ENCODE measurements around the gene KRT25. TPM values are rescaled to one million over a fixed set of nuclear protein-coding genes. Genes with fewer than 3 reads are reported as not detected.

Gene KRT25
- total RNA-seq, 1 experiment from 2014 or later, result not detected

GRCh38 chr17:40799859-40800258 lies 44.7 kb upstream of the KRT25 start, which contains the start of gene KRT28:
Gene KRT28 (minus strand): TSS chr17:40799959. CDS start chr17:40799893, 66 bp downstream.
- TF ChIP-seq CTCF (IDR thresholded peaks at IDR 0.05; ENCODE audit: unreplicated experiment), result no peak
- DNase-seq, result no peak
- Mint-ChIP-seq H3K9me3 (ENCODE audit: low read depth, unreplicated experiment) (no peaks in the 10 kb centered on the region), H3K36me3 (ENCODE audit: insufficient read depth, unreplicated experiment) (no peaks in the 10 kb centered on the region), H3K27me3 (ENCODE audit: unreplicated experiment) (peaks cover 26% of the 10 kb centered on the region), H3K4me1 (ENCODE audit: low read depth, unreplicated experiment) (no peaks in the 10 kb centered on the region), H3K4me3 (ENCODE audit: low read depth, unreplicated experiment) (no peak within 1 kb of the TSS), H3K27ac (ENCODE audit: unreplicated experiment) (no peak within 1 kb of the TSS)
- no TSS peak for BruUV-seq (replicated peaks)
- intact Hi-C loops (cut with micrococcal nuclease; ENCODE audit: unreplicated experiment), result loop anchor here (5.0 kb wide), 2 partner anchors 328 to 697 kb away; no protein-coding TSS in a partner anchor
- CTCF ChIA-PET, result interaction anchor here (9.4 kb wide), 1 partner anchor 182 kb away, joined by 148 read pairs; no protein-coding TSS in a partner anchor

GRCh38 chr17:40796846-40797245 lies 41.7 kb upstream of the KRT25 start:
- Mint-ChIP-seq H3K36me3 (ENCODE audit: insufficient read depth, unreplicated experiment) (no peaks in the 10 kb centered on the region), H3K27me3 (ENCODE audit: unreplicated experiment) (peaks cover 40% of the 10 kb centered on the region), H3K9me3 (ENCODE audit: low read depth, unreplicated experiment) (no peaks in the 10 kb centered on the region), H3K27ac (ENCODE audit: unreplicated experiment) (no peak overlapping the region), H3K4me1 (ENCODE audit: low read depth, unreplicated experiment) (no peaks in the 10 kb centered on the region), H3K4me3 (ENCODE audit: low read depth, unreplicated experiment) (no peak overlapping the region)
- no peak for DNase-seq
- CTCF ChIA-PET, result interaction anchor here (0.9 to 3.7 kb wide), 3 partner anchors 10 to 181 kb away, joined by 3 to 22 read pairs (median 4); no protein-coding TSS in a partner anchor
- intact Hi-C loops (cut with micrococcal nuclease; ENCODE audit: unreplicated experiment), result no loop called here
- no TSS peak for BruUV-seq (replicated peaks)
- no peak for TF ChIP-seq CTCF (IDR thresholded peaks at IDR 0.05; ENCODE audit: unreplicated experiment)

DNA sequence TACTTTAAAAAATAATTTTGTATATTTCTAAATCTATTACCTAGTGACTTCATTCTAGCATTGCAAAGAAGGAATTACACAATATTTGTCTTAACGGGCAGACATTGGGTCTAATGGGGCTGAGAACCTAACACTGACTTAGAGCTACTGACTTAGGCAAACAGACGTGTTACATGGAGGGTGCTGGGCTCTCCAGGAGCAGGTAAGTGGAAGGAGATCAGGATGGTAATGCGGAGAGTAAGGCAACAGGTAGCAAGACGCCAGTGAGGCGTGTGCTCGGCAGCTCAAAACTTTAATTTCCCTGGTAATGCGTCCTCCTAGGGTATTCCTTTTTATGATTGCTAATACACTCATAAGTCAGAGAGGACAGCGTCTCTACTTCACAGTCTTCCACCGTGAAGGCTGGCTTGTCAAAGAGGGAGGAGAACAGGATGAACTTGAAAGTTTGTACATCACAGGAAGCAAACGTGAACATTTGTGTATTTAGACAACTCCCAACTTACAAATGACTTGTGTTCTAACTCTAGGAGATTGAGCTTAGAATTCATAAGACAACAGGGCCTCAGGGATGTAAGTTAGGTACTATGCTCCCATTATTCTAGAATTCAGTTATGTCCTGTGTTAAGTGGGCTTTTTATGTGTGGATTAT lies 40.0 kb upstream of the KRT25 start:
- Mint-ChIP-seq H3K4me3 (ENCODE audit: low read depth, unreplicated experiment) (no peak overlapping the region), H3K27me3 (ENCODE audit: unreplicated experiment) (peaks cover 40% of the 10 kb centered on the region), H3K4me1 (ENCODE audit: low read depth, unreplicated experiment) (no peaks in the 10 kb centered on the region), H3K36me3 (ENCODE audit: insufficient read depth, unreplicated experiment) (no peaks in the 10 kb centered on the region), H3K9me3 (ENCODE audit: low read depth, unreplicated experiment) (no peaks in the 10 kb centered on the region), H3K27ac (ENCODE audit: unreplicated experiment) (no peak overlapping the region)
- CTCF ChIA-PET, result interaction anchor here (0.5 to 6.3 kb wide), 10 partner anchors 13 to 327 kb away, joined by 3 to 42 read pairs (median 4); no protein-coding TSS in a partner anchor
- intact Hi-C loops (cut with micrococcal nuclease; ENCODE audit: unreplicated experiment), result no loop called here
- no TSS peak for BruUV-seq (replicated peaks)
- TF ChIP-seq CTCF (IDR thresholded peaks at IDR 0.05; ENCODE audit: unreplicated experiment), result no peak
- DNase-seq, result no peak

- CTCF ChIA-PET, result interaction anchor here (0.5 to 6.3 kb wide), 6 partner anchors 24 to 177 kb away, joined by 3 to 42 read pairs (median 4); no protein-coding TSS in a partner anchor
These were observed 39.3 kb upstream of the KRT25 start for GRCh38 chr17:40794466-40794865.

More at GRCh38 chr17:40794466-40794865, 39.3 kb upstream of the KRT25 start:
- Mint-ChIP-seq H3K27ac (ENCODE audit: unreplicated experiment) (no peak overlapping the region), H3K36me3 (ENCODE audit: insufficient read depth, unreplicated experiment) (no peaks in the 10 kb centered on the region), H3K9me3 (ENCODE audit: low read depth, unreplicated experiment) (no peaks in the 10 kb centered on the region), H3K27me3 (ENCODE audit: unreplicated experiment) (peaks cover 40% of the 10 kb centered on the region), H3K4me1 (ENCODE audit: low read depth, unreplicated experiment) (no peaks in the 10 kb centered on the region), H3K4me3 (ENCODE audit: low read depth, unreplicated experiment) (no peak overlapping the region)
- no TSS peak for BruUV-seq (replicated peaks)
- no peak for TF ChIP-seq CTCF (IDR thresholded peaks at IDR 0.05; ENCODE audit: unreplicated experiment)
- intact Hi-C loops (cut with micrococcal nuclease; ENCODE audit: unreplicated experiment), result no loop called here
- DNase-seq, result no peak
